Measurements from ENCODE around the gene ACTN3. TPM values are rescaled to one million over a fixed set of nuclear protein-coding genes. Genes with fewer than 3 reads are reported as not detected.

The ACTN3 gene
- total and polyA plus RNA-seq, 11 donors: 0.01 to 0.04 TPM; not detected in 9

GRCh38 chr11:66555416-66555815 lies 8.7 kb downstream of the ACTN3 start:
- no peak for TF ChIP-seq POLR2A (IDR thresholded peaks at IDR 0.05)
- no peak for TF ChIP-seq CTCF (IDR thresholded peaks at IDR 0.05)
- Histone ChIP-seq H3K9me3 (no peaks in the 10 kb centered on the region), H3K4me3 (no peak overlapping the region), H3K27ac (no peak overlapping the region), H3K27me3 (peaks cover 0 to 19% (median 3%) of the 10 kb centered on the region in 9 donors), H3K36me3 (no peaks in the 10 kb centered on the region), H3K4me1 (peaks cover 0 to 8% (median 6%) of the 10 kb centered on the region in 12 donors)
- ATAC-seq (no peak), DNase-seq (no peak)
- intact Hi-C loops (cut with DNase I): no loop called here
- 56 to 81% (median 71%) methylated on average over 3 of the region's 3 CpGs for WGBS, 4 donors

- intact Hi-C loops (cut with DNase I): no loop called here
- ATAC-seq: no peak
- Histone ChIP-seq H3K36me3 (no peaks in the 10 kb centered on the region), H3K4me3 (no peak overlapping the region), H3K27ac (no peak overlapping the region), H3K27me3 (peaks cover 0 to 19% (median 3%) of the 10 kb centered on the region in 9 donors), H3K4me1 (peaks cover 0 to 8% (median 6%) of the 10 kb centered on the region in 12 donors), H3K9me3 (no peaks in the 10 kb centered on the region)
- WGBS, 4 donors: 73 to 98% (median 81%) methylated on average over 4 to 7 of the region's 7 CpGs
- DNase-seq: no peak
- no peak for TF ChIP-seq CTCF (IDR thresholded peaks at IDR 0.05)
- no peak for TF ChIP-seq POLR2A (IDR thresholded peaks at IDR 0.05)
These were observed 9.4 kb downstream of the ACTN3 start for GRCh38 chr11:66556086-66556485.

GRCh38 chr11:66557733-66558326 lies 11.1 kb downstream of the ACTN3 start:
- intact Hi-C loops (cut with DNase I): no loop called here
- Histone ChIP-seq H3K36me3 (no peaks in the 10 kb centered on the region), H3K27ac (no peak overlapping the region), H3K4me3 (no peak overlapping the region), H3K9me3 (no peaks in the 10 kb centered on the region), H3K27me3 (peaks cover 0 to 19% (median 3%) of the 10 kb centered on the region in 9 donors), H3K4me1 (peaks cover 0 to 8% (median 6%) of the 10 kb centered on the region in 12 donors)
- DNase-seq (no peak), ATAC-seq (no peak)
- TF ChIP-seq POLR2A (IDR thresholded peaks at IDR 0.05): no peak
- no peak for TF ChIP-seq CTCF (IDR thresholded peaks at IDR 0.05)
- WGBS, 4 donors: 91 to 96% (median 94%) methylated on average over 19 to 24 of the region's 24 CpGs

- intact Hi-C loops (cut with DNase I): no loop called here
- ATAC-seq: peak in 2 of 4 donors; percentile 38 to 48
- Histone ChIP-seq H3K4me1 (peaks cover 0 to 8% (median 6%) of the 10 kb centered on the region in 12 donors), H3K27me3 (peaks cover 0 to 19% (median 3%) of the 10 kb centered on the region in 9 donors), H3K9me3 (no peaks in the 10 kb centered on the region), H3K4me3 (peak overlapping the region in 4 of 12 donors; percentile 7 to 21 (median 12)), H3K27ac (no peak overlapping the region), H3K36me3 (peaks cover 0 to 3% (median 0%) of the 10 kb centered on the region in 9 donors)
- 10 to 18% (median 14%) methylated on average over 17 to 50 of the region's 50 CpGs for WGBS, 4 donors
- DNase-seq: peak in 1 of 5 donors; percentile 54
- TF ChIP-seq CTCF (IDR thresholded peaks at IDR 0.05): no peak
- TF ChIP-seq POLR2A (IDR thresholded peaks at IDR 0.05): no peak
These were observed 12.6 kb downstream of the ACTN3 start for GRCh38 chr11:66559142-66559865.

All from heart left ventricle (tissue), 16 donors.